Measurements from ENCODE around the gene FRMD8. TPM values are rescaled to one million over a fixed set of nuclear protein-coding genes. Genes with fewer than 3 reads are reported as not detected.
A peak's percentile ranks its signal among the peaks of the same experiment; 100 is the strongest.

Gene FRMD8
- total and polyA plus RNA-seq, 9 of the 15 experiments (the other 6 are each of a cell fraction or from before 2014, with no cell fraction given), result 4.5 to 54.5 (median 15.8) TPM

DNA sequence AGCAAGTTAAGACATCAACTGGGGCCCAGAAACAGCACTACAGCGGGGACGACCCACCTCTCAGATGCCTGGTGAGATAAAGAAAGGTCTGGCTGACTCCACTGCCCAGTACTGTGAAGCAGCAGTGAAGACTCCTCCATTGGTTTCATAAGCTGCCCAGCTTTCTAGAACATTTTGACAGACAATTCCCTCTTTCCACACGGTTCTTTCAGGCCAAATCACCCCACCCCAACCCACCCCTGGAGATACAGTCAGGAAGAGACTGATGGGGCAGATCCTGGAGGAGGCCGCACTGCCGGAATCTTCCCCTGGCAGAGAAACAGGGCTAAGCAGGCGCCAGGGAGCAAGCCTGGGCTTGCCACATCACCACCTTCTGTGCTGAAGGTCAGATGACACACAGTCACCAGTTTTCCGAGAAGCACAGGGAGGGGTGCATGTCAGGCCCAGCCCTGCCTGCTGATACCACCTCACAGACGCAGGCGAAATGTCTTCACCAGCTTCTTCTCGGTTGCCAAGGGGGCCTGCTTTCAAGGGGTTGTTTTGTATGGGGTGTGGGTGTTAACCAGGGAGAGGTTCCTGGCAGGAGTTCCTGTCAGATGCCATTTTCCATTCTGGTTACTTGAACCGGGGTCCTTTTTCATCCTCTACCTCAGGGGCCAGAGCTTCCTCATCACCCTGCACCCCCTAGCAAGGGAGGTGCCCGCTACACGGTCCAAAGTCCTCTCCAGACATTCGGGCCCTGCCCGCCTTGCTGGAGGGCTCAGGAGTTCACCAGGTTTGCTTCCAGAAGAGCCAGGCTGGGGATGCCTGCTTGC lies 34.7 kb downstream of the FRMD8 start (continued):
- TF ChIP-seq, protein P1, sequence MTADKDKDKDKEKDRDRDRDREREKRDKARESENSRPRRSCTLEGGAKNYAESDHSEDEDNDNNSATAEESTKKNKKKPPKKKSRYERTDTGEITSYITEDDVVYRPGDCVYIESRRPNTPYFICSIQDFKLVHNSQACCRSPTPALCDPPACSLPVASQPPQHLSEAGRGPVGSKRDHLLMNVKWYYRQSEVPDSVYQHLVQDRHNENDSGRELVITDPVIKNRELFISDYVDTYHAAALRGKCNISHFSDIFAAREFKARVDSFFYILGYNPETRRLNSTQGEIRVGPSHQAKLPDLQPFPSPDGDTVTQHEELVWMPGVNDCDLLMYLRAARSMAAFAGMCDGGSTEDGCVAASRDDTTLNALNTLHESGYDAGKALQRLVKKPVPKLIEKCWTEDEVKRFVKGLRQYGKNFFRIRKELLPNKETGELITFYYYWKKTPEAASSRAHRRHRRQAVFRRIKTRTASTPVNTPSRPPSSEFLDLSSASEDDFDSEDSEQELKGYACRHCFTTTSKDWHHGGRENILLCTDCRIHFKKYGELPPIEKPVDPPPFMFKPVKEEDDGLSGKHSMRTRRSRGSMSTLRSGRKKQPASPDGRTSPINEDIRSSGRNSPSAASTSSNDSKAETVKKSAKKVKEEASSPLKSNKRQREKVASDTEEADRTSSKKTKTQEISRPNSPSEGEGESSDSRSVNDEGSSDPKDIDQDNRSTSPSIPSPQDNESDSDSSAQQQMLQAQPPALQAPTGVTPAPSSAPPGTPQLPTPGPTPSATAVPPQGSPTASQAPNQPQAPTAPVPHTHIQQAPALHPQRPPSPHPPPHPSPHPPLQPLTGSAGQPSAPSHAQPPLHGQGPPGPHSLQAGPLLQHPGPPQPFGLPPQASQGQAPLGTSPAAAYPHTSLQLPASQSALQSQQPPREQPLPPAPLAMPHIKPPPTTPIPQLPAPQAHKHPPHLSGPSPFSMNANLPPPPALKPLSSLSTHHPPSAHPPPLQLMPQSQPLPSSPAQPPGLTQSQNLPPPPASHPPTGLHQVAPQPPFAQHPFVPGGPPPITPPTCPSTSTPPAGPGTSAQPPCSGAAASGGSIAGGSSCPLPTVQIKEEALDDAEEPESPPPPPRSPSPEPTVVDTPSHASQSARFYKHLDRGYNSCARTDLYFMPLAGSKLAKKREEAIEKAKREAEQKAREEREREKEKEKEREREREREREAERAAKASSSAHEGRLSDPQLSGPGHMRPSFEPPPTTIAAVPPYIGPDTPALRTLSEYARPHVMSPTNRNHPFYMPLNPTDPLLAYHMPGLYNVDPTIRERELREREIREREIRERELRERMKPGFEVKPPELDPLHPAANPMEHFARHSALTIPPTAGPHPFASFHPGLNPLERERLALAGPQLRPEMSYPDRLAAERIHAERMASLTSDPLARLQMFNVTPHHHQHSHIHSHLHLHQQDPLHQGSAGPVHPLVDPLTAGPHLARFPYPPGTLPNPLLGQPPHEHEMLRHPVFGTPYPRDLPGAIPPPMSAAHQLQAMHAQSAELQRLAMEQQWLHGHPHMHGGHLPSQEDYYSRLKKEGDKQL (CRISPR knock-in tag; IDR thresholded peaks at IDR 0.05; ENCODE audit: borderline replicate concordance), result no peak
- TF ChIP-seq RFX5 (IDR thresholded peaks at IDR 0.05; ENCODE audit: low read depth, low read length) (no peak), ZNF780A (CRISPR knock-in tag; IDR thresholded peaks at IDR 0.05) (no peak), NCOA6 (IDR thresholded peaks at IDR 0.05) (no peak), ZZZ3 (IDR thresholded peaks at IDR 0.05) (no peak), ZNF316 (IDR thresholded peaks at IDR 0.05) (no peak), NCOR1 (IDR thresholded peaks at IDR 0.05) (no peak), MEF2D (tag; conservative IDR thresholded peaks at IDR 0.05; ENCODE audit: low read depth) (no peak), ZNF354B (CRISPR knock-in tag; IDR thresholded peaks at IDR 0.05) (0 out of 2 replicates have a peak, but pooled peaks have one; percentile 36), CHD1 (IDR thresholded peaks at IDR 0.05; ENCODE audit: low read length) (no peak), HDAC1 (IDR thresholded peaks at IDR 0.05) (no peak; a peak in 1 of 4 replicates), NFE2 (IDR thresholded peaks at IDR 0.05; ENCODE audit: low read depth) (peak; percentile 45; the same call in 1 of the 2 replicates), ARID2 (IDR thresholded peaks at IDR 0.05) (no peak), GTF2F1 (IDR thresholded peaks at IDR 0.05; ENCODE audit: low read depth, low read length) (no peak), BRCA1 (IDR thresholded peaks at IDR 0.05) (no peak), BRCA1 (CRISPR knock-in tag; IDR thresholded peaks at IDR 0.05) (no peak), MEIS2 (IDR thresholded peaks at IDR 0.05; ENCODE audit: partially characterized antibody) (peak; percentile 45)
- TF ChIP-seq, protein P2, sequence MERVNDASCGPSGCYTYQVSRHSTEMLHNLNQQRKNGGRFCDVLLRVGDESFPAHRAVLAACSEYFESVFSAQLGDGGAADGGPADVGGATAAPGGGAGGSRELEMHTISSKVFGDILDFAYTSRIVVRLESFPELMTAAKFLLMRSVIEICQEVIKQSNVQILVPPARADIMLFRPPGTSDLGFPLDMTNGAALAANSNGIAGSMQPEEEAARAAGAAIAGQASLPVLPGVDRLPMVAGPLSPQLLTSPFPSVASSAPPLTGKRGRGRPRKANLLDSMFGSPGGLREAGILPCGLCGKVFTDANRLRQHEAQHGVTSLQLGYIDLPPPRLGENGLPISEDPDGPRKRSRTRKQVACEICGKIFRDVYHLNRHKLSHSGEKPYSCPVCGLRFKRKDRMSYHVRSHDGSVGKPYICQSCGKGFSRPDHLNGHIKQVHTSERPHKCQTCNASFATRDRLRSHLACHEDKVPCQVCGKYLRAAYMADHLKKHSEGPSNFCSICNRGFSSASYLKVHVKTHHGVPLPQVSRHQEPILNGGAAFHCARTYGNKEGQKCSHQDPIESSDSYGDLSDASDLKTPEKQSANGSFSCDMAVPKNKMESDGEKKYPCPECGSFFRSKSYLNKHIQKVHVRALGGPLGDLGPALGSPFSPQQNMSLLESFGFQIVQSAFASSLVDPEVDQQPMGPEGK (CRISPR knock-in tag; IDR thresholded peaks at IDR 0.05; ENCODE audit: borderline replicate concordance), result 0 out of 2 replicates have a peak, but pooled peaks have one; percentile 48
- TF ChIP-seq, protein P3, sequence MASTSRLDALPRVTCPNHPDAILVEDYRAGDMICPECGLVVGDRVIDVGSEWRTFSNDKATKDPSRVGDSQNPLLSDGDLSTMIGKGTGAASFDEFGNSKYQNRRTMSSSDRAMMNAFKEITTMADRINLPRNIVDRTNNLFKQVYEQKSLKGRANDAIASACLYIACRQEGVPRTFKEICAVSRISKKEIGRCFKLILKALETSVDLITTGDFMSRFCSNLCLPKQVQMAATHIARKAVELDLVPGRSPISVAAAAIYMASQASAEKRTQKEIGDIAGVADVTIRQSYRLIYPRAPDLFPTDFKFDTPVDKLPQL (IDR thresholded peaks at IDR 0.05; ENCODE audit: extremely low read depth, insufficient read length), result no peak
- TF ChIP-seq, protein P4, sequence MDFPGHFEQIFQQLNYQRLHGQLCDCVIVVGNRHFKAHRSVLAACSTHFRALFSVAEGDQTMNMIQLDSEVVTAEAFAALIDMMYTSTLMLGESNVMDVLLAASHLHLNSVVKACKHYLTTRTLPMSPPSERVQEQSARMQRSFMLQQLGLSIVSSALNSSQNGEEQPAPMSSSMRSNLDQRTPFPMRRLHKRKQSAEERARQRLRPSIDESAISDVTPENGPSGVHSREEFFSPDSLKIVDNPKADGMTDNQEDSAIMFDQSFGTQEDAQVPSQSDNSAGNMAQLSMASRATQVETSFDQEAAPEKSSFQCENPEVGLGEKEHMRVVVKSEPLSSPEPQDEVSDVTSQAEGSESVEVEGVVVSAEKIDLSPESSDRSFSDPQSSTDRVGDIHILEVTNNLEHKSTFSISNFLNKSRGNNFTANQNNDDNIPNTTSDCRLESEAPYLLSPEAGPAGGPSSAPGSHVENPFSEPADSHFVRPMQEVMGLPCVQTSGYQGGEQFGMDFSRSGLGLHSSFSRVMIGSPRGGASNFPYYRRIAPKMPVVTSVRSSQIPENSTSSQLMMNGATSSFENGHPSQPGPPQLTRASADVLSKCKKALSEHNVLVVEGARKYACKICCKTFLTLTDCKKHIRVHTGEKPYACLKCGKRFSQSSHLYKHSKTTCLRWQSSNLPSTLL (IDR thresholded peaks at IDR 0.05), result no peak

Data from K562 (cell line).